Astrocyte of the cerebellum (primary cell): ENCODE measurements around the gene MAN1C1.

ENCODE experiments used
- DNase-seq: peaks from one replicate; pipeline ENCODE4 v3.0.0-alpha.2; 2011; ENCODE audit warnings: low read depth
- H3K4me3 ChIP-seq: 2 replicates; pipeline ENCODE4 v1.5.1; 2011; ENCODE audit warnings: mild to moderate bottlenecking, low read depth, low read length, moderate library complexity
- in situ Hi-C: cut with HindIII; loops from 2 replicates; pipeline ENCODE4 v1.10.0; 2017; ENCODE audit warnings: low sequenced_read_pairs
- TF ChIP-seq, protein P1 (sequence below): IDR thresholded peaks from 2 replicates; pipeline ENCODE4 v1.5.1; 2012; ENCODE audit warnings: low read length, low read depth, moderate library complexity, mild to moderate bottlenecking; ENCODE audit errors: missing control alignments

The MAN1C1 gene

GRCh38 chr1:25614501-25615171 lies 2.0 kb upstream of the MAN1C1 start:
- in situ Hi-C loops = loop anchor here (5.0 kb wide), 1 partner anchor 67 kb away; no protein-coding TSS in a partner anchor
- TF ChIP-seq, protein P1, sequence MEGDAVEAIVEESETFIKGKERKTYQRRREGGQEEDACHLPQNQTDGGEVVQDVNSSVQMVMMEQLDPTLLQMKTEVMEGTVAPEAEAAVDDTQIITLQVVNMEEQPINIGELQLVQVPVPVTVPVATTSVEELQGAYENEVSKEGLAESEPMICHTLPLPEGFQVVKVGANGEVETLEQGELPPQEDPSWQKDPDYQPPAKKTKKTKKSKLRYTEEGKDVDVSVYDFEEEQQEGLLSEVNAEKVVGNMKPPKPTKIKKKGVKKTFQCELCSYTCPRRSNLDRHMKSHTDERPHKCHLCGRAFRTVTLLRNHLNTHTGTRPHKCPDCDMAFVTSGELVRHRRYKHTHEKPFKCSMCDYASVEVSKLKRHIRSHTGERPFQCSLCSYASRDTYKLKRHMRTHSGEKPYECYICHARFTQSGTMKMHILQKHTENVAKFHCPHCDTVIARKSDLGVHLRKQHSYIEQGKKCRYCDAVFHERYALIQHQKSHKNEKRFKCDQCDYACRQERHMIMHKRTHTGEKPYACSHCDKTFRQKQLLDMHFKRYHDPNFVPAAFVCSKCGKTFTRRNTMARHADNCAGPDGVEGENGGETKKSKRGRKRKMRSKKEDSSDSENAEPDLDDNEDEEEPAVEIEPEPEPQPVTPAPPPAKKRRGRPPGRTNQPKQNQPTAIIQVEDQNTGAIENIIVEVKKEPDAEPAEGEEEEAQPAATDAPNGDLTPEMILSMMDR = no peak
- no peak for DNase-seq
- H3K4me3 ChIP-seq = no peak overlapping the region

- in situ Hi-C loops = no loop called here
- DNase-seq = no peak
- H3K4me3 ChIP-seq = no peak overlapping the region
- TF ChIP-seq, protein P1 = no peak
These were observed 1.4 kb upstream of the MAN1C1 start for GRCh38 chr1:25615172-25615541.

DNA sequence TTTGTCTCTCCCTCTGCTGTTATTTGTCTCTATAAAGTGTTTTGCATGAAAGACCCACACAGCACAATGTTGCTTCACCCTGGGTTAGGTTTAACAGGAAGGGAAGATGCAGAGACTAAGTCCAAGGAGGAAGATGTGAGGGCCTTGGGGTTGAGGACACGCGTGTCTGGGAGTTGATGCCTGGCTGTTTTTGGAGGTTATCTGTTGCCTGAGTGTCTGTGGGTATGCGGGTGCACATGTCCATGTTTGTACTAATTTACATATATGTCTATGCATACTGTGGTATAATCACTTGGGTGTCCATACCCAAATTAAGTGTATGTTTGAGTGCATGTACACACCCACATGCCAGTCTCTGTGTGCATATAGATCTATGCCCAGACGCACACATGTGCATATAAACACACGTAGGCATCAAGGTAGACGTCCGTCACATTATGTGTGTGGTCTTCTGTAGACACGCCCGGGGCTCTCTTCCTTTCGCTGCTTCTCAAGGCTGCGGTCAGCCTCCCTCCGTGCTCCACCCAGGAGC lies 962 bp upstream of the MAN1C1 start:
- TF ChIP-seq, protein P1 = no peak

DNA sequence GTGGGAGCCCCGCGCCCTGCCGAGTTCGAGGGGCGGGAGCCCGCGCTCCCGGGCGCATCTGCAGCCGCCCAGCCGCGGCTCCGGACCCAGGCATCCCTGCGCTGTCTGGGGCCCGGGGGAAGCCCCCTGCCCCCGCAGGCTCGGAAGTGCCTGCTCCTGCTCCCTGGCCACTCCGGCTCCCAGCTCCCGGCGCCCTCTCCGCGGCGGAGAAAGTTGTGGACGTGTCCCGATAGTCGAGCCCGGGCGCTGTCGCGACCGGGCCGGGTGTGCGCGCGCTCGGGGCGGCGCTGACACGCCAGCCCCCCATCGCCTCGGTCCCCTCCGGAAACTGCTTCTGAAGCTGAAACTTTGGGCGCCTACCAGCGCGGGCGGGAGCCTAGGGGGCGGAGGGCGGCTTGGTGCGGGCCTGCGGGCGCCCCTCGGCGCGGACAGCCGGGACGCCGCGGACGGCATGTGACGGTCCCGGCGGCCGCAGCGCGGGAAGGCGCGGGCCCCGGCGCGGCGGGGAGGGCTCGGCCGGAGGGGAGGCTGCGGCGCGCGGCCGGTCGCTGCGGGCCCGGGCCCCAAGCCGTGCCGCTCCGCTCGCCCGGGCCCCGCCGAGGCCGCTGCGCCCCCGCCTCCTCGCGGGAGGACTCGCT lies 515 bp downstream of the MAN1C1 start:
- in situ Hi-C loops = no loop called here
- peak overlapping the region; percentile 52 for H3K4me3 ChIP-seq
- TF ChIP-seq, protein P1 = no peak
- no peak for DNase-seq

More for the DNA sequence above, 962 bp upstream of the MAN1C1 start:
- DNase-seq = no peak
- peak overlapping the region; percentile 40 for H3K4me3 ChIP-seq
- in situ Hi-C loops = no loop called here

- DNase-seq = no peak
These were observed 1.2 kb downstream of the MAN1C1 start for GRCh38 chr1:25617625-25618432.

GRCh38 chr1:25618433-25618808 lies 1.8 kb downstream of the MAN1C1 start:
- no peak overlapping the region for H3K4me3 ChIP-seq
- TF ChIP-seq, protein P1 = no peak
- in situ Hi-C loops = no loop called here
- DNase-seq = no peak

More at GRCh38 chr1:25617625-25618432, 1.2 kb downstream of the MAN1C1 start:
- in situ Hi-C loops = no loop called here
- TF ChIP-seq, protein P1 = no peak
- peak overlapping the region; percentile 52 for H3K4me3 ChIP-seq
